ENCODE measurements around the gene C1QTNF8. TPM values are rescaled to one million over a fixed set of nuclear protein-coding genes. Genes with fewer than 3 reads are reported as not detected.
A peak's percentile ranks its signal among the peaks of the same experiment; 100 is the strongest.

Gene C1QTNF8
- total RNA-seq, 1 experiment from 2014 or later = 0.27 TPM

DNA sequence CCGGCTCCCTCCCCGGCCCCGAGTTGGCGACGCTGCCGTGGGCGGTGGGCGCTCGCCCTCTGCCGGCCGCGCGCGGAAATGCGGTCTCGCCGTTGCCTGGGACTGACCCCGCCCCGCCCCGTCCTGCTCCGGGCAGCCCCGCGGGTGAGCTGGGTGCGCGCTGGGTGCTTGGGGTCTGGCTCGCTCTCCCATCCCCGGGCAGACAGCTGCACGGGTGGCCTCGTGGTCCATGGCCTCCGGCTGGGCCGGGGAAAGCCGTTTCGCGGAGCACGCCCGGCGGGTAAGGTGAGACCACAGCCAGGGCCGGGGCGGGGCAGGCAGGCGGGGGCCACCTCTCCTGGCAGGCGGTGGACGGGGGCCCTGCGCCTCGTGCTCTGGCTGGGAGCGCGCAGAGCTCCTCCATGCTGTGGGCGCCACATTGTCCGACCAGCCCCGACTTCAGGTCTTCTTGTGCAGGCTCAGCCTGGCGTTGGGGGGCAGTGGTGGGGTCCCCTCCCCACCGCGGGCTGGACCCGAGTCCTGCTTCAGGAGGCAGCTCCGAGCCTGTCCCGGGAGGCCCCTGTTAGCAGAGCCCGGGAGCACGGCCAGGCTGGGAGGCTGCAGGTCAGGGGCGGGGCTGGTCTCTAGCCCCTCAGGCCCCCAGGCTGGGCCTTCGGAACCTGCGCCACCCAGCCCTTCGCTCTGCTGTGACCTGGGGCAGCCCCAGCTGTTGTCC is 7.0 kb upstream of the C1QTNF8 start:
- ChIA-PET POLR2A (interaction anchor here (1.2 kb wide), 1 partner anchor 46 kb away, joined by 6 read pairs; no protein-coding TSS in a partner anchor), RAD21 (ENCODE audit: low non-redundant PET in 1 of 2, low total read pairs in 2 of 2, uncharacterized antibody in 2 of 2, unreplicated experiment in 2 of 2) (interaction anchor here (0.5 to 1.2 kb wide), 3 partner anchors 46 to 91 kb away, joined by 4 to 7 read pairs (median 4); no protein-coding TSS in a partner anchor), CTCF (interaction anchor here (0.5 to 1.3 kb wide), 13 partner anchors 9 to 416 kb away, joined by 3 to 5 read pairs (median 3); partner anchors contain the start of gene METRN)
- intact Hi-C loops (cut with micrococcal nuclease) = loop anchor here (1.0 kb wide), 1 partner anchor 46 kb away; no protein-coding TSS in a partner anchor
- Histone ChIP-seq H3K4me3 (replicated peaks in 1 of 2; ENCODE audit: low read depth in 1 of 2, low read length in 2 of 2) (peak overlapping the region; percentile 41 to 52), H3K27ac (ENCODE audit: low read depth, low read length) (peak overlapping the region; percentile 31; the same call in 1 of the 2 replicates), H3K9me2 (ENCODE audit: insufficient read depth) (no peaks in the 10 kb centered on the region), H3K79me2 (ENCODE audit: insufficient read depth, low read length) (no peaks in the 10 kb centered on the region), H3K9me3 (ENCODE audit: control insufficient read depth in 1 of 2, insufficient read depth in 1 of 2, low read depth in 1 of 2, low read length in 2 of 2) (no peaks in the 10 kb centered on the region), H3K36me3 (ENCODE audit: control insufficient read depth in 1 of 2, insufficient read depth in 2 of 2, low read length in 2 of 2) (no peaks in the 10 kb centered on the region), H4K20me1 (ENCODE audit: insufficient read depth) (no peaks in the 10 kb centered on the region), H3K27me3 (ENCODE audit: insufficient read depth, low read length) (no peaks in the 10 kb centered on the region), H2AFZ (ENCODE audit: low read depth, low read length, poor library complexity, severe bottlenecking) (no peak overlapping the region), H3K4me2 (ENCODE audit: low read length) (peak overlapping the region; percentile 87), H3K4me1 (ENCODE audit: control insufficient read depth in 1 of 2, insufficient read depth in 2 of 2, low read length in 2 of 2) (peaks cover 8 to 39% of the 10 kb centered on the region in 2 experiments; a peak in 3 of 4 replicates), H3K9ac (ENCODE audit: low read length) (peak overlapping the region; percentile 49)
- TF ChIP-seq RAD21 (IDR thresholded peaks at IDR 0.05; ENCODE audit: low read depth) (peak; percentile 86), ZFX (IDR thresholded peaks at IDR 0.05) (peak; percentile 42; the same call in 1 of the 2 replicates), POLR2AphosphoS5 (IDR thresholded peaks at IDR 0.05; ENCODE audit: low read depth, low read length) (0 out of 2 replicates have a peak, but pooled peaks have one; percentile 29), SP1 (IDR thresholded peaks at IDR 0.05; ENCODE audit: low read depth) (no peak), EZH2 (IDR thresholded peaks at IDR 0.05) (no peak), ZNF274 (IDR thresholded peaks at IDR 0.05; ENCODE audit: low read depth, low read length) (no peak), FOSL1 (IDR thresholded peaks at IDR 0.05; ENCODE audit: low read depth) (no peak), TCF7L2 (IDR thresholded peaks at IDR 0.05; ENCODE audit: borderline replicate concordance, extremely low read depth, insufficient read depth, insufficient read length) (no peak), JUND (IDR thresholded peaks at IDR 0.05) (no peak), POLR2A (IDR thresholded peaks at IDR 0.05; ENCODE audit: borderline replicate concordance, extremely low read depth, insufficient read depth, insufficient read length) (no peak), SRF (IDR thresholded peaks at IDR 0.05; ENCODE audit: low read depth) (no peak)
- TF ChIP-seq, protein P1, sequence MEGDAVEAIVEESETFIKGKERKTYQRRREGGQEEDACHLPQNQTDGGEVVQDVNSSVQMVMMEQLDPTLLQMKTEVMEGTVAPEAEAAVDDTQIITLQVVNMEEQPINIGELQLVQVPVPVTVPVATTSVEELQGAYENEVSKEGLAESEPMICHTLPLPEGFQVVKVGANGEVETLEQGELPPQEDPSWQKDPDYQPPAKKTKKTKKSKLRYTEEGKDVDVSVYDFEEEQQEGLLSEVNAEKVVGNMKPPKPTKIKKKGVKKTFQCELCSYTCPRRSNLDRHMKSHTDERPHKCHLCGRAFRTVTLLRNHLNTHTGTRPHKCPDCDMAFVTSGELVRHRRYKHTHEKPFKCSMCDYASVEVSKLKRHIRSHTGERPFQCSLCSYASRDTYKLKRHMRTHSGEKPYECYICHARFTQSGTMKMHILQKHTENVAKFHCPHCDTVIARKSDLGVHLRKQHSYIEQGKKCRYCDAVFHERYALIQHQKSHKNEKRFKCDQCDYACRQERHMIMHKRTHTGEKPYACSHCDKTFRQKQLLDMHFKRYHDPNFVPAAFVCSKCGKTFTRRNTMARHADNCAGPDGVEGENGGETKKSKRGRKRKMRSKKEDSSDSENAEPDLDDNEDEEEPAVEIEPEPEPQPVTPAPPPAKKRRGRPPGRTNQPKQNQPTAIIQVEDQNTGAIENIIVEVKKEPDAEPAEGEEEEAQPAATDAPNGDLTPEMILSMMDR (IDR thresholded peaks at IDR 0.05 in 2 of 3, conservative IDR thresholded peaks at IDR 0.05 in 1 of 3; ENCODE audit: borderline replicate concordance in 1 of 3, insufficient read depth in 1 of 3, low read depth in 2 of 3, low read length in 2 of 3) = peak; percentile 48 to 82 (median 62); a peak in 5 of 6 replicates
- TF ChIP-seq, protein P2, sequence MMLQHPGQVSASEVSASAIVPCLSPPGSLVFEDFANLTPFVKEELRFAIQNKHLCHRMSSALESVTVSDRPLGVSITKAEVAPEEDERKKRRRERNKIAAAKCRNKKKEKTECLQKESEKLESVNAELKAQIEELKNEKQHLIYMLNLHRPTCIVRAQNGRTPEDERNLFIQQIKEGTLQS (IDR thresholded peaks at IDR 0.05) = no peak
- no TSS peak for BruUV-seq (replicated peaks)
- DNase-seq (ENCODE audit: low read depth, low spot score) = no peak
- ATAC-seq = peak; percentile 65
